Activated effector memory CD4-positive, alpha-beta T cell treated with Interleukin-2 at 50 U/mL for 16 hours (primary cell): Measurements from ENCODE around the gene MRNIP.

Experiments
- DNase-seq: peaks from one replicate; pipeline ENCODE4 v3.0.0-alpha.2; 2020

MRNIP gene

GRCh38 chr5:179858586-179859427, at the start of gene MRNIP:
TSS of gene MRNIP (minus strand) at chr5:179858817. CDS start at chr5:179858796, 21 bp downstream.
- peak; percentile 85 for DNase-seq

- peak; percentile 64 for DNase-seq
These were observed 49.1 kb upstream of the MRNIP start, which contains the start of gene TBC1D9B for GRCh38 chr5:179907556-179908324. TSS of gene TBC1D9B (minus strand) at chr5:179907897. CDS start at chr5:179907821, 76 bp downstream.

- DNase-seq = peak; percentile 9
These were observed 48.4 kb upstream of the MRNIP start for GRCh38 chr5:179906795-179907555.

- no peak for DNase-seq
These were observed 47.7 kb upstream of the MRNIP start for GRCh38 chr5:179906294-179906794.

GRCh38 chr5:179905161-179905560, 46.5 kb upstream of the MRNIP start:
- no peak for DNase-seq

- no peak for DNase-seq
These were observed 46.0 kb upstream of the MRNIP start for GRCh38 chr5:179904463-179905160.

- no peak for DNase-seq
These were observed 44.1 kb upstream of the MRNIP start for GRCh38 chr5:179902763-179903158.

GRCh38 chr5:179901915-179902762, 43.5 kb upstream of the MRNIP start:
- no peak for DNase-seq

- no peak for DNase-seq
These were observed 42.8 kb upstream of the MRNIP start for GRCh38 chr5:179901462-179901861.

- DNase-seq = no peak
These were observed 42.1 kb upstream of the MRNIP start for GRCh38 chr5:179900711-179901110.

GRCh38 chr5:179900206-179900605, 41.6 kb upstream of the MRNIP start:
- DNase-seq = no peak

GRCh38 chr5:179895861-179896260, 37.2 kb upstream of the MRNIP start:
- DNase-seq = no peak

- no peak for DNase-seq
These were observed 35.6 kb upstream of the MRNIP start for GRCh38 chr5:179893958-179894895.

- no peak for DNase-seq
These were observed 34.7 kb upstream of the MRNIP start for GRCh38 chr5:179893076-179893957.

- DNase-seq = no peak
These were observed 33.6 kb upstream of the MRNIP start for GRCh38 chr5:179892255-179892654.

GRCh38 chr5:179890751-179891682, 32.4 kb upstream of the MRNIP start:
- DNase-seq = no peak

GRCh38 chr5:179889885-179890284, 31.3 kb upstream of the MRNIP start:
- DNase-seq = no peak

- DNase-seq = no peak
These were observed 29.2 kb upstream of the MRNIP start for GRCh38 chr5:179887802-179888201.
